Esophagus (tissue), 2 donors: ENCODE results near the gene FHL2. TPM values are rescaled to one million over a fixed set of nuclear protein-coding genes. Genes with fewer than 3 reads are reported as not detected.
A peak's percentile ranks its signal among the peaks of the same experiment; 100 is the strongest.

ENCODE experiments used
- H3K27ac ChIP-seq, 2 donors: one replicate each; pipeline ENCODE4 v1.5.1; 2013; ENCODE audit warnings: low read depth in 2 of 2, mild to moderate bottlenecking in 2 of 2, inconsistent platforms in 1 of 2, low read length in 1 of 2, moderate library complexity in 1 of 2
- H3K27me3 ChIP-seq, 2 donors: one replicate each; pipeline ENCODE4 v1.6.1; 2013; ENCODE audit warnings: low read length in 2 of 2, control low read depth in 1 of 2, mild to moderate bottlenecking in 1 of 2; ENCODE audit not compliant: insufficient read depth in 2 of 2, control insufficient read depth in 1 of 2
- H3K36me3 ChIP-seq, 2 donors: one replicate each; pipeline ENCODE4 v1.6.1; 2013; ENCODE audit warnings: low read length in 1 of 2; ENCODE audit not compliant: control insufficient read depth in 2 of 2, insufficient read depth in 2 of 2
- H3K4me1 ChIP-seq, 2 donors: one replicate each; pipeline ENCODE4 v1.6.1; 2013; ENCODE audit warnings: low read length in 1 of 2; ENCODE audit not compliant: control insufficient read depth in 2 of 2, insufficient read depth in 2 of 2
- H3K4me3 ChIP-seq, 2 donors: one replicate each; pipeline ENCODE4 v1.5.1; 2013; ENCODE audit warnings: low read length in 2 of 2, mild to moderate bottlenecking in 2 of 2, low read depth in 1 of 2, moderate library complexity in 1 of 2
- H3K9me3 ChIP-seq, 2 donors: one replicate each; pipeline ENCODE4 v1.6.1; 2013; ENCODE audit warnings: mild to moderate bottlenecking in 2 of 2, low read depth in 1 of 2, low read length in 1 of 2, moderate library complexity in 1 of 2; ENCODE audit not compliant: control insufficient read depth in 2 of 2, insufficient read depth in 1 of 2
- WGBS, 2 donors: extraction: QIAGEN DNeasy Blood & Tissue Kit; methylation state at CpG; one replicate each; pipeline ENCODE4 v1.1.7; 2013; 5-methylcytosine and 5-hydroxymethylcytosine counted together
- polyA plus RNA-seq, 2 donors: library from polyadenylated mRNA; stranded (reverse); fragments of 200-250 nt; gene quantifications; one replicate each; pipeline ENCODE4 v1.2.3, GENCODE V29; 2013
- donor health status: healthy with polysubstance abuse.
- donor health status: Bipolar disorder and iron deficiency.

Gene FHL2
- polyA plus RNA-seq, 2 donors, result 17.6 to 55.5 TPM

GRCh38 chr2:105391763-105392662, 6.8 kb downstream of the FHL2 start:
- peaks cover 3 to 9% of the 10 kb centered on the region in 2 donors for H3K4me1 ChIP-seq
- H3K36me3 ChIP-seq, result peaks cover 0 to 2% of the 10 kb centered on the region in 2 donors
- no peak overlapping the region for H3K4me3 ChIP-seq
- WGBS, 2 donors, result 56 to 62% methylated on average over 9 of the region's 9 CpGs
- peak overlapping the region in 1 of 2 donors; percentile 55 for H3K27ac ChIP-seq
- H3K27me3 ChIP-seq, result no peaks in the 10 kb centered on the region
- no peaks in the 10 kb centered on the region for H3K9me3 ChIP-seq

GRCh38 chr2:105391058-105391627, 7.7 kb downstream of the FHL2 start:
- H3K27ac ChIP-seq, result no peak overlapping the region
- no peaks in the 10 kb centered on the region for H3K9me3 ChIP-seq
- H3K27me3 ChIP-seq, result no peaks in the 10 kb centered on the region
- H3K4me3 ChIP-seq, result no peak overlapping the region
- WGBS, 2 donors, result 86 to 91% methylated on average over 5 of the region's 5 CpGs
- peaks cover 0 to 3% of the 10 kb centered on the region in 2 donors for H3K36me3 ChIP-seq
- peaks cover 3 to 9% of the 10 kb centered on the region in 2 donors for H3K4me1 ChIP-seq

- Histone ChIP-seq H3K36me3 (peaks cover 0 to 9% of the 10 kb centered on the region in 2 donors), H3K27me3 (no peaks in the 10 kb centered on the region), H3K27ac (peak overlapping the region; percentile 18 to 37), H3K4me3 (no peak overlapping the region), H3K9me3 (no peaks in the 10 kb centered on the region), H3K4me1 (peaks cover 3 to 9% of the 10 kb centered on the region in 2 donors)
Measured at GRCh38 chr2:105390454-105390853, 8.4 kb downstream of the FHL2 start.

DNA sequence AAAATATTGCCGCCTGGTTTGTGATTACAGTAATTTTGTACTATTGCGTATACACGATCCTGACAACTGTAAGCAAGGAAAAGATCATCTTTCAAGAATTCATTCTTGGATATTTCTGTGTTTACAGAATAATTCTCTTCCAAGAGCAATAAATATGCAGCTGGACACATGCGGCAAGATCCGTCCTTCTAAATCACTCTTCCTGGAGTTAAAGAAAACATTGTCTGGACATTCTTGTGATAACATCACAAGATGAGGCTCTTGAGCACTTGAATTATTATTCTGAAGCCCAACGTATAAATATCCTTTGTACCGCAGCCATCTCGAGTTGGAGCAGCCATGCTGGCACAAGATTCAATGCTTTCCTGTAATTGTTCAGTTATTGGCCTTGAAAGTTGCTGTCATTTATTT, 9.9 kb downstream of the FHL2 start:
- Histone ChIP-seq H3K4me1 (peaks cover 0 to 6% of the 10 kb centered on the region in 2 donors), H3K36me3 (peaks cover 0 to 20% of the 10 kb centered on the region in 2 donors), H3K27me3 (no peaks in the 10 kb centered on the region), H3K4me3 (no peak overlapping the region), H3K27ac (no peak overlapping the region), H3K9me3 (no peaks in the 10 kb centered on the region)
- 36 to 52% methylated on average over 8 of the region's 8 CpGs for WGBS, 2 donors

DNA sequence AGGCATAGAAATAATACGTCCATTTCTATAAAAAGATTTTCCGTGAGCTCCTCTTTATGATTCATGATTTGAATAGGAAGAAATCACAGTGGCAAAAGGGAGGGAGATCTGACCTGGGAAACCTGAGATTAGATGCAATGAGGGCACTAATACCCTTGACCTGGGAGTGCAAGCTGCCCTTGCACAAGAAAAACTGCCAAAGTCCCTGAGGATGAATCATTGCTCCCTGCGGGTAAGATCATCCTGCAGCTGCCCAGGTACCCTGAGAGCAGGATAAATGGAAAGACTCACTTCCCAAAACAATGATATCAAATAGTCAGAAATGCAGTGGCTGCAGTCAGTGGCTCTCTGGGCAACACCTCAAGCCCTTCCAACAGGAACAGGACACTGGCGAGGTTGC, 11.6 kb downstream of the FHL2 start:
- Histone ChIP-seq H3K27ac (no peak overlapping the region), H3K4me3 (no peak overlapping the region), H3K9me3 (no peaks in the 10 kb centered on the region), H3K4me1 (peaks cover 0 to 6% of the 10 kb centered on the region in 2 donors), H3K27me3 (no peaks in the 10 kb centered on the region), H3K36me3 (peaks cover 0 to 20% of the 10 kb centered on the region in 2 donors)
- WGBS, 2 donors, result 60 to 80% methylated on average over 4 of the region's 4 CpGs

DNA sequence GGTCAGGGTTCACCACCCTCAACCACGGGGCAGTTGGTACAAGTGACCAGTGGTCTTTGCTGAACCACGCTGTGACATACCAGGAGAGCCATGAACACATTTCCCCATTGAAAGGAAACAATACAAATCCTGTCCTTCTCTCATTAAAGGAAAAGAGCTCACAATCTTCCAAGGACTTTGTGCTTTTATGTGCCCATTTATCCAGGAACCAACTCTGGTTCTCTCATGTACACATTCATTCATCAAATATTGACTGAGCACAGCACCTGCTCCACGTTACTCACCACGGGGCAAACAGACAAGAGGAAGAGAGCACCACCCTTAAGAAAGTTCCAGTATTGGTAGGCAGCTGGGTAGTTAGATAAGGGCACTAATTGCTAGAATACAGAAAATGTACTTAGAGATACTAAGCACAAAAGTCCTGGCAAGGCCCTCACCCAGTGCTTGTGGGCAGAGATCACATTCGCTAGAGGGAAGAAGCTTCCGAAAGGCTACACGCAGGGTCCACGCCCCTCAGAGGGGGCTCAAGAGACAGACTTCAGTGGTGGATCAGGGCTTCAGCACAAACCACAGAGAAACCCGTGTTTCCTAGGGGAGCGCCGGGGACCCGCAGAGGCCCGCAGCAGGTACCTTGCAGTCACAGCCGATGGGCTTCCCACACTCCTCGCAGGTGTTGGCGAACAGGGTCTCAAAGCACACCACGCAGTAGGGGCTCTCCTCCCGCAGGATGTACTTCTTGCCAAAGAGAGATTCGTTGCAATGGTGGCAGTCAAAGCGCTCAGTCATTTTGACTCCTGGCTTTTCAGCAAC, 12.9 kb downstream of the FHL2 start:
- peaks cover 0 to 4% of the 10 kb centered on the region in 2 donors for H3K4me1 ChIP-seq
- WGBS, 2 donors, result 82 to 89% methylated on average over 20 of the region's 20 CpGs
- H3K27ac ChIP-seq, result no peak overlapping the region
- H3K36me3 ChIP-seq, result peaks cover 0 to 20% of the 10 kb centered on the region in 2 donors
- no peaks in the 10 kb centered on the region for H3K27me3 ChIP-seq
- H3K9me3 ChIP-seq, result no peaks in the 10 kb centered on the region
- no peak overlapping the region for H3K4me3 ChIP-seq

- Histone ChIP-seq H3K9me3 (no peaks in the 10 kb centered on the region), H3K4me3 (no peak overlapping the region), H3K36me3 (peaks cover 0 to 18% of the 10 kb centered on the region in 2 donors), H3K27me3 (no peaks in the 10 kb centered on the region), H3K4me1 (peaks cover 0 to 6% of the 10 kb centered on the region in 2 donors), H3K27ac (no peak overlapping the region)
- 66 to 74% methylated on average over 5 of the region's 5 CpGs for WGBS, 2 donors
Measured at GRCh38 chr2:105384861-105385260, 14.0 kb downstream of the FHL2 start.

DNA sequence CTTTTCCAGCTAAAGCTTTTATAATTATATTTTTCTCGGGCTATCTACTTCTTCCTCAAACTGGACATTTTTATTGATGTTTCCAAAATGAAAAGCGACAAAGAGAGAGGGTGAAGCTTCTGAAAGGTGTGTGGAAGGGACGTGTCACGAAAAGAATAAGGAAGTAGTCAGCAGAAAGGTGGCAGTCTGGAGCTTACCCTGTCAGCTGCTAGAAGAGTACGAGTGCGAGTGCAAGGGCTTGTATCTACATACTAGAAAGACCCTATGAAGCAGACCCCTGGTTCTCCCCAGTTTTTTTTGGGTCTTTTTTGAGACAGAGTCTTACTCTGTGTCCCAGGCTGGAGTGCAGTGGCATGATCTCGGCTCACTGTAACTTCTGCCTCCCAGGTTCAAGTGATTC, 14.6 kb downstream of the FHL2 start:
- Histone ChIP-seq H3K4me3 (no peak overlapping the region), H3K9me3 (no peaks in the 10 kb centered on the region), H3K27ac (no peak overlapping the region), H3K27me3 (no peaks in the 10 kb centered on the region), H3K36me3 (peaks cover 0 to 18% of the 10 kb centered on the region in 2 donors), H3K4me1 (peaks cover 3 to 9% of the 10 kb centered on the region in 2 donors)
- WGBS, 2 donors, result 71 to 83% methylated on average over 7 of the region's 7 CpGs

- WGBS, 2 donors, result 63 to 66% methylated on average over 8 of the region's 8 CpGs
- peaks cover 3 to 9% of the 10 kb centered on the region in 2 donors for H3K4me1 ChIP-seq
- no peaks in the 10 kb centered on the region for H3K9me3 ChIP-seq
- no peak overlapping the region for H3K4me3 ChIP-seq
- H3K36me3 ChIP-seq, result peaks cover 0 to 18% of the 10 kb centered on the region in 2 donors
- no peak overlapping the region for H3K27ac ChIP-seq
- H3K27me3 ChIP-seq, result no peaks in the 10 kb centered on the region
Measured at GRCh38 chr2:105383432-105384166, 15.3 kb downstream of the FHL2 start.
